Ishikawa (cell line): Measurements from ENCODE around the gene C1D.

Source experiments
- CEBPB ChIP-seq: IDR thresholded peaks from 2 replicates; pipeline ENCODE4 v1.6.1; 2012
- CREB1 ChIP-seq: IDR thresholded peaks from 2 replicates; pipeline ENCODE4 v1.6.1; 2012; ENCODE audit warnings: low read depth
- EP300 ChIP-seq: IDR thresholded peaks from 2 replicates; pipeline ENCODE4 v1.6.1; 2012; ENCODE audit warnings: borderline replicate concordance
- FOXM1 ChIP-seq: IDR thresholded peaks from 2 replicates; pipeline ENCODE4 v1.6.1; 2012; ENCODE audit warnings: low read depth, borderline replicate concordance
- MAX ChIP-seq: IDR thresholded peaks from 2 replicates; pipeline ENCODE4 v1.6.1; 2012
- RAD21 ChIP-seq: IDR thresholded peaks from 2 replicates; pipeline ENCODE4 v1.6.1; 2012; ENCODE audit warnings: low read depth
- REST ChIP-seq: IDR thresholded peaks from 2 replicates; pipeline ENCODE4 v1.6.1; 2012; ENCODE audit warnings: low read depth, mild to moderate bottlenecking
- TAF1 ChIP-seq: IDR thresholded peaks from 2 replicates; pipeline ENCODE4 v1.6.1; 2012; ENCODE audit warnings: low read depth, mild to moderate bottlenecking
- TCF12 ChIP-seq: IDR thresholded peaks from 2 replicates; pipeline ENCODE4 v1.6.1; 2012; ENCODE audit warnings: low read depth
- USF1 ChIP-seq: IDR thresholded peaks from 2 replicates; pipeline ENCODE4 v1.6.1; 2012
- YY1 ChIP-seq: IDR thresholded peaks from 2 replicates; pipeline ENCODE4 v1.6.1; 2012; ENCODE audit warnings: low read depth
- ZBTB7A ChIP-seq: IDR thresholded peaks from 2 replicates; pipeline ENCODE4 v1.6.1; 2012; ENCODE audit warnings: low read depth

- peak; percentile 99 for TF ChIP-seq CREB1
- no peak for TF ChIP-seq REST
- TF ChIP-seq MAX: peak; percentile 42; the same call in 1 of the 2 replicates
- TF ChIP-seq ZBTB7A: no peak
- no peak for TF ChIP-seq FOXM1
- peak; percentile 84 for TF ChIP-seq TAF1
- no peak for TF ChIP-seq CEBPB
- TF ChIP-seq RAD21: no peak
- TF ChIP-seq TCF12: 0 out of 2 replicates have a peak, but pooled peaks have one; percentile 49
- TF ChIP-seq EP300: no peak
- no peak for TF ChIP-seq USF1
- TF ChIP-seq YY1: peak; percentile 54; the same call in 1 of the 2 replicates
Measured at GRCh38 chr2:68062680-68063387, at the start of gene C1D.
